HG02610 (cell line): ENCODE data around the gene CNPY3.
"Not testable (repeated sequence)": the region's sequence is repeated elsewhere in the genome, so short reads cannot be mapped to it uniquely, and the experiment has no call there.

Source experiments
- ATAC-seq: cut with Tn5 transposase; IDR thresholded peaks from one replicate; pipeline ENCODE4 v1.9.1; 2021; ENCODE audit warnings: mild to moderate bottlenecking, moderate library complexity; ENCODE audit not compliant: unreplicated experiment

Gene CNPY3

GRCh38 chr6:42928986-42929820 lies at the start of gene CNPY3:
CNPY3 (plus strand) TSS chr6:42929480; CDS start chr6:42929571, 91 bp downstream.
- peak; percentile 74 for ATAC-seq

GRCh38 chr6:42880240-42880817 lies 49.0 kb upstream of the CNPY3 start:
- ATAC-seq: not testable (repeated sequence)

- ATAC-seq: not testable (repeated sequence)
Measured at GRCh38 chr6:42880871-42881270, 48.4 kb upstream of the CNPY3 start.

GRCh38 chr6:42885702-42886101 lies 43.6 kb upstream of the CNPY3 start:
- ATAC-seq: no peak

- not testable (repeated sequence) for ATAC-seq
Measured at GRCh38 chr6:42888201-42888600, 41.1 kb upstream of the CNPY3 start.

GRCh38 chr6:42889815-42890214 lies 39.5 kb upstream of the CNPY3 start:
- no peak for ATAC-seq

GRCh38 chr6:42890311-42891198 lies 38.7 kb upstream of the CNPY3 start:
- peak; percentile 85 for ATAC-seq

GRCh38 chr6:42891199-42891722 lies 38.0 kb upstream of the CNPY3 start:
- ATAC-seq: no peak

- not testable (repeated sequence) for ATAC-seq
Measured at GRCh38 chr6:42894041-42894828, 35.0 kb upstream of the CNPY3 start.

GRCh38 chr6:42896178-42896719 lies 33.0 kb upstream of the CNPY3 start:
- ATAC-seq: no peak

GRCh38 chr6:42898891-42899361 lies 30.4 kb upstream of the CNPY3 start:
- no peak for ATAC-seq

- ATAC-seq: no peak
Measured at GRCh38 chr6:42899871-42900270, 29.4 kb upstream of the CNPY3 start.

- ATAC-seq: peak; percentile 59
Measured at GRCh38 chr6:42901538-42901957, 27.7 kb upstream of the CNPY3 start.

- not testable (repeated sequence) for ATAC-seq
Measured at GRCh38 chr6:42902429-42903263, 26.6 kb upstream of the CNPY3 start.

- ATAC-seq: no peak
Measured at GRCh38 chr6:42904467-42904866, 24.8 kb upstream of the CNPY3 start.

- ATAC-seq: no peak
Measured at GRCh38 chr6:42907336-42907735, 21.9 kb upstream of the CNPY3 start.

GRCh38 chr6:42909835-42910234 lies 19.4 kb upstream of the CNPY3 start:
- no peak for ATAC-seq

GRCh38 chr6:42911171-42912021 lies 17.9 kb upstream of the CNPY3 start:
- no peak for ATAC-seq
